ENCODE results near the gene HOXB6. TPM values are rescaled to one million over a fixed set of nuclear protein-coding genes. Genes with fewer than 3 reads are reported as not detected.

Gene HOXB6
- total RNA-seq, 2 experiments from 2014 or later, result not detected

GRCh38 chr17:48551596-48552465, 53.0 kb downstream of the HOXB6 start:
- intact Hi-C loops (cut with micrococcal nuclease), result no loop called here
- CTCF ChIA-PET, result no interaction called here
- no peaks in the 10 kb centered on the region for H3K36me3 Mint-ChIP-seq (ENCODE audit: low read depth)

GRCh38 chr17:48551214-48551555, 53.6 kb downstream of the HOXB6 start:
- DNase-seq (no peak), ATAC-seq (no peak)
- H3K4me1 Mint-ChIP-seq (ENCODE audit: low read depth), result peaks cover 24% of the 10 kb centered on the region
- intact Hi-C loops (cut with micrococcal nuclease), result no loop called here
- H3K36me3 Mint-ChIP-seq (ENCODE audit: low read depth), result no peaks in the 10 kb centered on the region
- no peak for TF ChIP-seq CTCF (IDR thresholded peaks at IDR 0.05)
- no peaks in the 10 kb centered on the region for H3K9me3 Mint-ChIP-seq
- ChIA-PET CTCF (no interaction called here), POLR2A (interaction anchor here (0.6 kb wide), 1 partner anchor 537 kb away, joined by 3 read pairs; no protein-coding TSS in a partner anchor)
- no peak overlapping the region for H3K27ac Mint-ChIP-seq
- no peaks in the 10 kb centered on the region for H3K27me3 Mint-ChIP-seq
- no peak overlapping the region for H3K4me3 Mint-ChIP-seq

More at GRCh38 chr17:48551596-48552465, 53.0 kb downstream of the HOXB6 start:
- no peak for DNase-seq
- Mint-ChIP-seq H3K4me3 (no peak overlapping the region), H3K27me3 (peaks cover 1% of the 10 kb centered on the region), H3K27ac (no peak overlapping the region), H3K9me3 (no peaks in the 10 kb centered on the region), H3K4me1 (ENCODE audit: low read depth) (peaks cover 19% of the 10 kb centered on the region)
- no peak for TF ChIP-seq CTCF (IDR thresholded peaks at IDR 0.05)
- ATAC-seq, result no peak
- POLR2A ChIA-PET, result no interaction called here

GRCh38 chr17:48550502-48551213, 54.1 kb downstream of the HOXB6 start:
- no peak for ATAC-seq

GRCh38 chr17:48549914-48550501, 54.8 kb downstream of the HOXB6 start:
- Mint-ChIP-seq H3K36me3 (ENCODE audit: low read depth) (no peaks in the 10 kb centered on the region), H3K9me3 (no peaks in the 10 kb centered on the region), H3K4me3 (no peak overlapping the region), H3K27ac (no peak overlapping the region), H3K27me3 (no peaks in the 10 kb centered on the region), H3K4me1 (ENCODE audit: low read depth) (peaks cover 27% of the 10 kb centered on the region)
- ATAC-seq (no peak), DNase-seq (no peak)
- TF ChIP-seq CTCF (IDR thresholded peaks at IDR 0.05), result no peak
- intact Hi-C loops (cut with micrococcal nuclease), result no loop called here
- POLR2A ChIA-PET, result interaction anchor here (0.8 kb wide), 1 partner anchor 46 kb away, joined by 3 read pairs; no protein-coding TSS in a partner anchor
- CTCF ChIA-PET, result interaction anchor here (1.2 kb wide), 1 partner anchor 58 kb away, joined by 5 read pairs; no protein-coding TSS in a partner anchor

More at GRCh38 chr17:48550502-48551213, 54.1 kb downstream of the HOXB6 start:
- Mint-ChIP-seq H3K4me3 (no peak overlapping the region), H3K4me1 (ENCODE audit: low read depth) (peaks cover 25% of the 10 kb centered on the region), H3K27me3 (no peaks in the 10 kb centered on the region), H3K9me3 (no peaks in the 10 kb centered on the region), H3K36me3 (ENCODE audit: low read depth) (no peaks in the 10 kb centered on the region), H3K27ac (no peak overlapping the region)
- CTCF ChIA-PET, result interaction anchor here (1.2 kb wide), 1 partner anchor 59 kb away, joined by 5 read pairs; no protein-coding TSS in a partner anchor
- TF ChIP-seq CTCF (IDR thresholded peaks at IDR 0.05), result no peak
- intact Hi-C loops (cut with micrococcal nuclease), result no loop called here
- POLR2A ChIA-PET, result interaction anchor here (0.6 to 0.8 kb wide), 2 partner anchors 47 to 536 kb away, joined by 3 read pairs; no protein-coding TSS in a partner anchor
- no peak for DNase-seq

Data from activated CD8-positive, alpha-beta T cell treated with anti-CD3 and anti-CD28 coated beads for 36 hours (primary cell).